ENCODE measurements around the gene INAFM2. TPM values are rescaled to one million over a fixed set of nuclear protein-coding genes. Genes with fewer than 3 reads are reported as not detected.

INAFM2 gene
- total RNA-seq, 1 donor from 2014 or later = 23.6 TPM

DNA sequence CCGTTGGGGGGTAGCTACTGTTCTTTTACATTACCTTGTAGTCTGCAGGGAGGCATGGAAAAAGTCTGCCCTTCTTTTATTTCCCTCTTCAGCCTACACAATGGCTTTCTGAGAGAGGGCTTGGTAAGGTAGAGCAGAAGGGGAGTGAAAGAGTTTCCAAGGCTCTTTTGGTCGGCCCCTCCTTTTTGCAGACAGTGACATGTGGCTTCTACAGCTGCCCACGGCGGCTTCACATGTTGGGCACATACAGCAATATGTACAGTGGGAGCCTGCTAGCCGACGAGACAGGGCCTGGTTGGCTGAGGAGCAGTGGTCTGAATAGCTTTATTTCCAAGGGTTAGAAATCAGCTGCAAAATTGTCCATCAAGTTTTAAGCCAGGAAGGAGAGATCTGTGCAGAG lies 4.0 kb downstream of the INAFM2 start:
- peaks cover 3% of the 10 kb centered on the region for H3K36me3 Mint-ChIP-seq
- H3K4me1 Mint-ChIP-seq (ENCODE audit: unreplicated experiment) = peaks cover 44% of the 10 kb centered on the region
- TF ChIP-seq, protein P1, sequence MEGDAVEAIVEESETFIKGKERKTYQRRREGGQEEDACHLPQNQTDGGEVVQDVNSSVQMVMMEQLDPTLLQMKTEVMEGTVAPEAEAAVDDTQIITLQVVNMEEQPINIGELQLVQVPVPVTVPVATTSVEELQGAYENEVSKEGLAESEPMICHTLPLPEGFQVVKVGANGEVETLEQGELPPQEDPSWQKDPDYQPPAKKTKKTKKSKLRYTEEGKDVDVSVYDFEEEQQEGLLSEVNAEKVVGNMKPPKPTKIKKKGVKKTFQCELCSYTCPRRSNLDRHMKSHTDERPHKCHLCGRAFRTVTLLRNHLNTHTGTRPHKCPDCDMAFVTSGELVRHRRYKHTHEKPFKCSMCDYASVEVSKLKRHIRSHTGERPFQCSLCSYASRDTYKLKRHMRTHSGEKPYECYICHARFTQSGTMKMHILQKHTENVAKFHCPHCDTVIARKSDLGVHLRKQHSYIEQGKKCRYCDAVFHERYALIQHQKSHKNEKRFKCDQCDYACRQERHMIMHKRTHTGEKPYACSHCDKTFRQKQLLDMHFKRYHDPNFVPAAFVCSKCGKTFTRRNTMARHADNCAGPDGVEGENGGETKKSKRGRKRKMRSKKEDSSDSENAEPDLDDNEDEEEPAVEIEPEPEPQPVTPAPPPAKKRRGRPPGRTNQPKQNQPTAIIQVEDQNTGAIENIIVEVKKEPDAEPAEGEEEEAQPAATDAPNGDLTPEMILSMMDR (conservative IDR thresholded peaks at IDR 0.05) = no peak
- DNase-seq (ENCODE audit: extremely low spot score, unreplicated experiment) = no peak
- H3K9me3 Mint-ChIP-seq = no peaks in the 10 kb centered on the region
- no peak overlapping the region for H3K27ac Mint-ChIP-seq
- peak overlapping the region; percentile 29 for H3K4me3 Mint-ChIP-seq
- H3K27me3 Mint-ChIP-seq = peaks cover 15% of the 10 kb centered on the region

DNA sequence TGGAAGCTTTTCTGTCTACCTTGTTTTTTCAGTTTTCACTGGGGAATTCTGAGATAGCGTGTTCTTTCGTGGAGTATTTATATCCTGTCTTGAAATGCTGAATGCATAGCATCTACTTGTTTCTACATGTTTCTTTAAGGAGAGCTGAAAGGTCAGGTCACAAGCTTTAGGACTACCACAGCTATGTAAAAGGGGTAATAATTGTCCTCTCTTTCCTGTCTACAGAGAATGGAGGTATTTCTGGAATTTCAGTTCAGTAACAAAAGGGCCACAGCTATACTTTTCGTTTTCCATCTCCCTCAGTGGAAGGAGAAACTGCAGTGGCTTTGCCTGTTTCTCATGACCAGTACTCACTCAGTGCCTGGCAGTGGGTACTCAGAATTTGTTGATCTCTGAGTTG lies 4.7 kb downstream of the INAFM2 start:
- Mint-ChIP-seq H3K27ac (peak overlapping the region; percentile 17), H3K27me3 (peaks cover 13% of the 10 kb centered on the region), H3K9me3 (no peaks in the 10 kb centered on the region), H3K4me3 (peak overlapping the region; percentile 29), H3K36me3 (peaks cover 3% of the 10 kb centered on the region), H3K4me1 (ENCODE audit: unreplicated experiment) (peaks cover 44% of the 10 kb centered on the region)
- DNase-seq (ENCODE audit: extremely low spot score, unreplicated experiment) = no peak
- TF ChIP-seq, protein P1 (conservative IDR thresholded peaks at IDR 0.05) = no peak

DNA sequence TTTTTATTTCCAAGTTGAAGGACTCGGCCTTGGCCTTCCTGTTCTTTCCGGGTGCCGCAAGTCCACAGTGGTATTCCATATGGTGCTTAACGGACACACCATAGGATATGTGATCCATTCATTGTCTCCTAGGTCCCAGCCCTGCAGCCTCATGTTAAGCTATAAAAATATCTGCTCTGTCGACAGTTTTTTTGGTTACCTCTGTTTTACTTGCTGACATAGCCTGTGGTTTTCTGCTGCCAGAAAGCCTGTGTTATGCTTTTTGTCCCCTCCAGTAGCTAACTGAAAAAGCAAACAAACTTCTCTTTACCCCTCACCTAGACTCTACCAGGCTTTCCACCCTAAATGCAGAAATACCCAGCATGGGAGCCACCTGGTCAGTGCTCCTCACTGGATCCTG lies 5.3 kb downstream of the INAFM2 start:
- Mint-ChIP-seq H3K36me3 (peaks cover 3% of the 10 kb centered on the region), H3K4me1 (ENCODE audit: unreplicated experiment) (peaks cover 47% of the 10 kb centered on the region), H3K27ac (no peak overlapping the region)

DNA sequence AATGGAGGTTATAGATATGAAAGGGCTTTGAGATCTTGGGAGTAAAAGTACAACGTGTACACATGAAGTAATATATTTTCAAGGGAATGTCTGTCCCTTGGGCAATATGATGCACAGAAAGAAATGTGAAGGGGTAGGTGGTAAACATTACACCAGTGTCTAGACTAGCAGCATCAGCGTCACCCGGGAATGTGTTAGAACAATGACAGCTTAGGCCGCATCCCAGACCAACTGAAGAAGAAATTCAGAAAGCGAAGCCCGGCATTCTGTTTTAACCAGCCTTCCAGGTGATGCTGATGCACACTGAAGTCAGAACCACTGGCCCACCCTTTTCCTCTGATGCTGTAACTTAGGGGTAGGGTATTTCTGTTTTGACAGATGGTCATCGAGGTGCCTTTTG lies 6.3 kb downstream of the INAFM2 start:
- TF ChIP-seq, protein P1 (conservative IDR thresholded peaks at IDR 0.05) = no peak
- Mint-ChIP-seq H3K36me3 (peaks cover 3% of the 10 kb centered on the region), H3K4me3 (no peak overlapping the region), H3K9me3 (no peaks in the 10 kb centered on the region), H3K4me1 (ENCODE audit: unreplicated experiment) (peaks cover 53% of the 10 kb centered on the region), H3K27me3 (peaks cover 11% of the 10 kb centered on the region), H3K27ac (no peak overlapping the region)
- no peak for DNase-seq (ENCODE audit: extremely low spot score, unreplicated experiment)

More for the DNA sequence above, 5.3 kb downstream of the INAFM2 start:
- Mint-ChIP-seq H3K27me3 (peaks cover 12% of the 10 kb centered on the region), H3K9me3 (no peaks in the 10 kb centered on the region), H3K4me3 (peak overlapping the region; percentile 51)
- TF ChIP-seq, protein P1 (conservative IDR thresholded peaks at IDR 0.05) = no peak
- no peak for DNase-seq (ENCODE audit: extremely low spot score, unreplicated experiment)

DNA sequence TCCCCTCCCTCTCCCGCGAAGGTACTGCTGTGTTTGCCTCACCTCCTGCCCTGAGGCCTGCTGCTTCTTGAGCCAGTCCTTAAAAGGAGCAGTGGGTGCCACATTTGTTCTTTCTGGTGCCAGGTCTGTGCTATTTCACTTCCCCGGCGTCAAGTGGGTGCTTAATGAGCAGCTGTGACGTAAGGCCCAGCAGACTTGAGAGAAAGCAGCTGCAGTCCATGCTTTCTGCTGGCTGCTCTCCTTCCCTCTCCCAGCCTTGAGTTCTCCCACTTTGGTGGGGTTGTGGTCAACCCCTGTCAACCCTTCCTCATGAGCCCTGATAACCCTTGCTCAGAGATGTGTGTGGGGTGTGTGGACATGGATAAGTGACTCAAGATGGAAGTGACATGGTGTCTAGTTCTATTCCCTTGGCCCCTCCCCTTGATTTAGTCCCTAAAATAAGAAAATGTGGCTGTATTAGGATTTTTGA lies 6.9 kb downstream of the INAFM2 start:
- H3K27me3 Mint-ChIP-seq = peaks cover 5% of the 10 kb centered on the region
- H3K36me3 Mint-ChIP-seq = no peaks in the 10 kb centered on the region
- H3K27ac Mint-ChIP-seq = no peak overlapping the region
- H3K4me1 Mint-ChIP-seq (ENCODE audit: unreplicated experiment) = peaks cover 48% of the 10 kb centered on the region
- DNase-seq (ENCODE audit: extremely low spot score, unreplicated experiment) = no peak
- no peak overlapping the region for H3K4me3 Mint-ChIP-seq
- TF ChIP-seq, protein P1 (conservative IDR thresholded peaks at IDR 0.05) = no peak
- no peaks in the 10 kb centered on the region for H3K9me3 Mint-ChIP-seq

DNA sequence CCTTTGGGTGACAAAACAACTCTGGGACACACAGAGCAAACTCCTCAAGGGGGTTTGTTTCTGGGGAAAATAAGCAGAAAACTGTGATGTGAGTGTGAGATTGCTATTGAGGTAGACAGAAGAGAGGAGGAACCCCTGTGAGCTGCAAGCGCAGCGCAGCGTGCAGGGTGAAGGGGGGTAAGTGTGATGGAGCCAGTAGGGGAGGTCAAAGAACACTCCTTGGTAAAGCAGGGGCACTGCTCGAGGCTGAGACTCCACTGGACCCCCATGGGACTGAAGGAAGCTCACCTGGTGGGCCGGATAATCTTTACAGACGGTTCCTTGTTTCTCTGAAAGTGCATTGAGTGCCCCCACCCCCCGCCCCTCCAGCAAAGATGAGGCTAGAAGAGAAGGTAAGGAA lies 7.5 kb downstream of the INAFM2 start:
- peaks cover 4% of the 10 kb centered on the region for H3K27me3 Mint-ChIP-seq
- no peaks in the 10 kb centered on the region for H3K9me3 Mint-ChIP-seq
- DNase-seq (ENCODE audit: extremely low spot score, unreplicated experiment) = no peak
- no peak overlapping the region for H3K27ac Mint-ChIP-seq
- H3K36me3 Mint-ChIP-seq = no peaks in the 10 kb centered on the region
- H3K4me1 Mint-ChIP-seq (ENCODE audit: unreplicated experiment) = peaks cover 43% of the 10 kb centered on the region
- no peak overlapping the region for H3K4me3 Mint-ChIP-seq
- TF ChIP-seq, protein P1 (conservative IDR thresholded peaks at IDR 0.05) = no peak

Measured in type B pancreatic cell (in vitro differentiated cells).